Heart right ventricle (tissue), 16 donors: ENCODE measurements around the gene CAMK2A. TPM values are rescaled to one million over a fixed set of nuclear protein-coding genes. Genes with fewer than 3 reads are reported as not detected.

ENCODE experiments used
- ATAC-seq, 8 donors: fragments of 200-7000 bp; cut with Tn5 transposase; one replicate each; pipeline ENCODE4 v1.9.1; 2020; ENCODE audit warnings: mild to moderate bottlenecking in 8 of 8, moderate library complexity in 8 of 8, moderate number of reproducible peaks in 1 of 8
- DNase-seq, 2 donors: peaks; one replicate each; pipeline ENCODE4 v3.0.0-alpha.2; 2020
- H3K27ac ChIP-seq, 10 donors: fragments of 200-600 bp; sonication (generic) in 2 of 10; one replicate each; pipeline versions ENCODE4 v1.5.0 to v1.8.0; 2020 to 2022; ENCODE audit warnings: mild to moderate bottlenecking in 3 of 10
- H3K27me3 ChIP-seq, 7 donors: fragments of 200-600 bp; one replicate each; pipeline ENCODE4 v1.8.0; 2021 to 2022; ENCODE audit warnings: mild to moderate bottlenecking in 2 of 7
- H3K36me3 ChIP-seq, 9 donors: fragments of 200-600 bp; sonication (generic) in 1 of 9; one replicate each; pipeline versions ENCODE4 v1.5.0 to v1.8.0; 2020 to 2022; ENCODE audit warnings: mild to moderate bottlenecking in 2 of 9
- H3K4me1 ChIP-seq, 9 donors: fragments of 200-600 bp; sonication (generic) in 1 of 9; one replicate each; pipeline versions ENCODE4 v1.5.0 to v1.8.0; 2020 to 2022; ENCODE audit warnings: mild to moderate bottlenecking in 4 of 9
- H3K4me3 ChIP-seq, 10 donors: fragments of 200-600 bp; sonication (generic) in 2 of 10; one replicate each; pipeline versions ENCODE4 v1.5.0 to v1.8.0; 2020 to 2022; ENCODE audit warnings: mild to moderate bottlenecking in 7 of 10, moderate library complexity in 2 of 10
- H3K9me3 ChIP-seq, 11 donors: fragments of 200-600 bp in 10 of 11; sonication (generic) in 2 of 11; one replicate each; pipeline versions ENCODE4 v1.5.0 to v1.8.0; 2013 to 2022; ENCODE audit warnings: mild to moderate bottlenecking in 2 of 11, control low read depth in 1 of 11, moderate library complexity in 1 of 11
- WGBS, 2 donors: extraction: QIAGEN DNeasy Blood & Tissue Kit; methylation state at CpG; one replicate each; pipeline ENCODE4 v1.1.7; 2013; ENCODE audit warnings: inconsistent platforms in 1 of 2; 5-methylcytosine and 5-hydroxymethylcytosine counted together
- intact Hi-C, 10 donors: fragments of 100-400 bp; cut with DNase I; formaldehyde crosslinking; loops; one replicate each; pipeline versions ENCODE4 v1.11.1 to v1.14.2; 2022
- polyA plus RNA-seq, 2 donors: library from polyadenylated mRNA; stranded (reverse); fragments of 200-250 nt; gene quantifications; one replicate each; pipeline ENCODE4 v1.2.3, GENCODE V29; 2013
- total RNA-seq, 10 donors: library from RNA; stranded (reverse); fragmentation: NEBNext Ultra II Directional in 3 of 10; extraction: Animal tissue kit (Norgen Biotek cat#: 25700) in 3 of 10; gene quantifications; one replicate each; pipeline versions ENCODE4 v1.2.1 to v1.2.4, GENCODE V29; 2021 to 2023
- TF ChIP-seq, protein P1 (sequence below), 9 donors: fragments of 200-600 bp; sonication (generic) in 2 of 9; IDR thresholded peaks; one replicate each; pipeline versions ENCODE4 v1.5.0 to v1.8.0; 2021 to 2022; ENCODE audit warnings: antibody characterized with exemption in 9 of 9, mild to moderate bottlenecking in 5 of 9, moderate library complexity in 1 of 9
- donor health status: Arrhythmogenic right ventricular cardiomyopathy.
- donor health status: ischemic (EF 13 %, LVEDD 7.1; RV severe dilation, severe dysfunction).
- donor health status: healthy with polysubstance abuse.
- donor health status: DM: no; HTN: yes; CAD: no.
- donor health status: DM: no; HTN: no; CAD: no.
- donor health status: ischemic (EF 25% LVEDD 6.9; RV normal size, moderate dysfunction).
- donor health status: ischemic (EF 25% LVEDD 5.7; RV mildly dilated, moderate dysfunction).
- donor health status: healthy.
- donor health status: DM: yes; HTN: yes; CAD: no.
- donor health status: Ischemic cardiomyopathy.
- donor health status: ischemic (EF 35%, LVEDD 5.7; RV mildly dilated, moderate dysfunction).
- donor health status: nonischemic (EF 11% LVEDD 7.7; RV severe dilation, severe dysfunction).
- donor health status: DM: yes; HTN: yes; CAD: no.
- donor health status: PGD.
- donor health status: ischemic (EF 29% LVEDD 5.4; RV normal size, mild dysfunction).
- donor health status: nonischemic (EF 23%, LVEDD 6.1; RV moderate dilation, normal function).

Gene CAMK2A
- total and polyA plus RNA-seq, 12 donors, result 1.2 to 25.7 (median 17.9) TPM

GRCh38 chr5:150281987-150282386 lies 7.6 kb downstream of the CAMK2A start:
- Histone ChIP-seq H3K27me3 (peaks cover 0 to 10% (median 0%) of the 10 kb centered on the region in 7 donors), H3K27ac (no peak overlapping the region), H3K4me1 (no peaks in the 10 kb centered on the region), H3K36me3 (no peaks in the 10 kb centered on the region), H3K9me3 (no peaks in the 10 kb centered on the region), H3K4me3 (no peak overlapping the region)
- TF ChIP-seq, protein P1, sequence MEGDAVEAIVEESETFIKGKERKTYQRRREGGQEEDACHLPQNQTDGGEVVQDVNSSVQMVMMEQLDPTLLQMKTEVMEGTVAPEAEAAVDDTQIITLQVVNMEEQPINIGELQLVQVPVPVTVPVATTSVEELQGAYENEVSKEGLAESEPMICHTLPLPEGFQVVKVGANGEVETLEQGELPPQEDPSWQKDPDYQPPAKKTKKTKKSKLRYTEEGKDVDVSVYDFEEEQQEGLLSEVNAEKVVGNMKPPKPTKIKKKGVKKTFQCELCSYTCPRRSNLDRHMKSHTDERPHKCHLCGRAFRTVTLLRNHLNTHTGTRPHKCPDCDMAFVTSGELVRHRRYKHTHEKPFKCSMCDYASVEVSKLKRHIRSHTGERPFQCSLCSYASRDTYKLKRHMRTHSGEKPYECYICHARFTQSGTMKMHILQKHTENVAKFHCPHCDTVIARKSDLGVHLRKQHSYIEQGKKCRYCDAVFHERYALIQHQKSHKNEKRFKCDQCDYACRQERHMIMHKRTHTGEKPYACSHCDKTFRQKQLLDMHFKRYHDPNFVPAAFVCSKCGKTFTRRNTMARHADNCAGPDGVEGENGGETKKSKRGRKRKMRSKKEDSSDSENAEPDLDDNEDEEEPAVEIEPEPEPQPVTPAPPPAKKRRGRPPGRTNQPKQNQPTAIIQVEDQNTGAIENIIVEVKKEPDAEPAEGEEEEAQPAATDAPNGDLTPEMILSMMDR (IDR thresholded peaks at IDR 0.05), result no peak
- 66 to 70% methylated on average over 8 of the region's 8 CpGs for WGBS, 2 donors
- DNase-seq (no peak), ATAC-seq (no peak)
- intact Hi-C loops, result no loop called here

- H3K4me1 ChIP-seq, result no peaks in the 10 kb centered on the region
- H3K36me3 ChIP-seq, result no peaks in the 10 kb centered on the region
- peaks cover 0 to 10% (median 0%) of the 10 kb centered on the region in 7 donors for H3K27me3 ChIP-seq
- ATAC-seq (no peak), DNase-seq (no peak)
- TF ChIP-seq, protein P1 (IDR thresholded peaks at IDR 0.05), result no peak
- intact Hi-C loops, result loop anchor here in 5 of 10 donors (10.0 kb wide), 1 partner anchor 155 kb away; no protein-coding TSS in a partner anchor
- H3K9me3 ChIP-seq, result no peaks in the 10 kb centered on the region
- 78 to 80% methylated on average over 13 of the region's 13 CpGs for WGBS, 2 donors
- H3K27ac ChIP-seq, result no peak overlapping the region
- H3K4me3 ChIP-seq, result no peak overlapping the region
Measured at GRCh38 chr5:150279330-150280020, 10.1 kb downstream of the CAMK2A start.

DNA sequence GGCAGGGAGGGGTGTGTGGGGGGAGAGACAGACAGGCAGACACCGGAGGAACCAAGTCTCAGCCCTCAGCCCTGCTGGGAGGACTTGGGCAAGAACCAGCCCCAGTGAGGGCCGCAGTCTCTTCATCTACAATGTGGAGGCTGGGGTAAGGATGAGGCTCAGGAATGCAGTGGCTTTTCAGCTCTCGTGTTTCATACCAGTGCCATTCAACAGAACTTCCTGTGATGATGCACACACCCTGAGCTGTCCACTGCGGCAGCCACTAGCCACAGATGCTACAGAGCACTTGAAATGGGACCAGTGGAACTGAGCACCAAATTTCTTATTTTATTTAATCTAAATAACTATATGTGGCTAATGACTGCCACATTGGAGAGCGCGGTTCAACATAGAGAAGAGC lies 10.7 kb downstream of the CAMK2A start:
- no peak for ATAC-seq
- no peaks in the 10 kb centered on the region for H3K4me1 ChIP-seq
- DNase-seq, result no peak
- 88 to 89% methylated on average over 6 of the region's 6 CpGs for WGBS, 2 donors
- TF ChIP-seq, protein P1 (IDR thresholded peaks at IDR 0.05), result no peak
- no peak overlapping the region for H3K4me3 ChIP-seq
- H3K9me3 ChIP-seq, result no peaks in the 10 kb centered on the region
- H3K36me3 ChIP-seq, result no peaks in the 10 kb centered on the region
- intact Hi-C loops, result loop anchor here in 5 of 10 donors (10.0 kb wide), 1 partner anchor 156 kb away; no protein-coding TSS in a partner anchor
- H3K27me3 ChIP-seq, result peaks cover 0 to 10% (median 0%) of the 10 kb centered on the region in 7 donors
- H3K27ac ChIP-seq, result no peak overlapping the region

- Histone ChIP-seq H3K4me1 (no peaks in the 10 kb centered on the region), H3K27me3 (peaks cover 0 to 10% (median 0%) of the 10 kb centered on the region in 7 donors), H3K9me3 (no peaks in the 10 kb centered on the region), H3K4me3 (no peak overlapping the region), H3K27ac (no peak overlapping the region), H3K36me3 (no peaks in the 10 kb centered on the region)
- ATAC-seq, result no peak
- 69 to 70% methylated on average over 7 of the region's 7 CpGs for WGBS, 2 donors
- TF ChIP-seq, protein P1 (IDR thresholded peaks at IDR 0.05), result no peak
- DNase-seq, result no peak
- intact Hi-C loops, result loop anchor here in 5 of 10 donors (10.0 kb wide), 1 partner anchor 157 kb away; no protein-coding TSS in a partner anchor
Measured at GRCh38 chr5:150278046-150278730, 11.4 kb downstream of the CAMK2A start.
